Fibroblast of lung (primary cell): ENCODE data around the gene KRT74. TPM values are rescaled to one million over a fixed set of nuclear protein-coding genes. Genes with fewer than 3 reads are reported as not detected.

Experiments used
- DNase-seq, 2 donors: peaks; one replicate each; pipeline versions ENCODE4 v3.0.0 to v3.0.0-alpha.2; 2010; ENCODE audit warnings: low read depth in 2 of 2
- H2AFZ ChIP-seq: 2 replicates; pipeline ENCODE4 v1.5.1; 2012; ENCODE audit warnings: low read length, control low read depth, inconsistent platforms
- H3K27ac ChIP-seq: 2 replicates; pipeline ENCODE4 v1.5.1; 2011; ENCODE audit warnings: low read length, control low read depth; ENCODE audit not compliant: insufficient read depth
- H3K27me3 ChIP-seq: 2 replicates; pipeline ENCODE4 v1.5.1; 2011; ENCODE audit warnings: mild to moderate bottlenecking, low read length; ENCODE audit not compliant: control insufficient read depth, insufficient read depth
- H3K36me3 ChIP-seq: 2 replicates; pipeline ENCODE4 v1.5.1; 2011; ENCODE audit warnings: low read length; ENCODE audit not compliant: control insufficient read depth, insufficient read depth
- H3K4me1 ChIP-seq: 2 replicates; pipeline ENCODE4 v1.5.1; 2011; ENCODE audit warnings: low read length; ENCODE audit not compliant: control insufficient read depth, insufficient read depth; ENCODE audit errors: extremely low read depth
- H3K4me2 ChIP-seq: 2 replicates; pipeline ENCODE4 v1.5.1; 2011; ENCODE audit warnings: low read length, control low read depth; ENCODE audit not compliant: insufficient read depth; ENCODE audit errors: extremely low read depth
- H3K4me3 ChIP-seq, 4 experiments: fragments of 200-600 bp in 1 of 4; sonication (generic) in 1 of 4; replicated peaks in 1 of 4; 2 replicates each; pipeline ENCODE4 v1.5.1; 2011 to 2016; ENCODE audit warnings: low read length in 4 of 4, low read depth in 3 of 4, mild to moderate bottlenecking in 3 of 4, control low read depth in 2 of 4, inconsistent platforms in 1 of 4, mixed read lengths in 1 of 4; ENCODE audit not compliant: insufficient read depth in 1 of 4; ENCODE audit errors: control extremely low read depth in 1 of 4
- H3K79me2 ChIP-seq: 2 replicates; pipeline ENCODE4 v1.5.1; 2012; ENCODE audit warnings: mild to moderate bottlenecking, low read length, inconsistent platforms; ENCODE audit not compliant: control insufficient read depth, insufficient read depth
- H3K9ac ChIP-seq: 2 replicates; pipeline ENCODE4 v1.5.1; 2011; ENCODE audit warnings: mild to moderate bottlenecking, low read length, control low read depth; ENCODE audit not compliant: insufficient read depth
- H3K9me3 ChIP-seq: 2 replicates; pipeline ENCODE4 v1.5.1; 2012; ENCODE audit warnings: low read depth, low read length; ENCODE audit not compliant: control insufficient read depth, insufficient read depth
- H4K20me1 ChIP-seq: 2 replicates; pipeline ENCODE4 v1.5.1; 2011; ENCODE audit warnings: low read length; ENCODE audit not compliant: control insufficient read depth, insufficient read depth; ENCODE audit errors: extremely low read depth
- EZH2 ChIP-seq: IDR thresholded peaks from 2 replicates; pipeline ENCODE4 v1.5.1; 2012; ENCODE audit warnings: low read length, control low read depth, mild to moderate bottlenecking; ENCODE audit errors: missing control alignments
- polyA plus RNA-seq, 2 donors: library from polyadenylated mRNA; depleted of rRNA in 1 of 2; stranded (reverse) in 1 of 2; unstranded in 1 of 2; fragments of >200 nt; gene quantifications; 2 replicates each; pipeline ENCODE4 v1.2.1, GENCODE V29; 2011 to 2012; ENCODE audit warnings: missing spikeins in 1 of 2
- total RNA-seq: library from RNA; depleted of rRNA; stranded (reverse); fragments of >200 nt; gene quantifications from 2 replicates; pipeline ENCODE4 v1.2.1, GENCODE V29; 2014
- TF ChIP-seq, protein P1 (sequence below), 2 donors: IDR thresholded peaks in 1 of 2; conservative IDR thresholded peaks in 1 of 2; 1 replicate in 1 of 2; 2 replicates in 1 of 2; pipeline ENCODE4 v1.5.1; 2011 to 2012; ENCODE audit warnings: low read length in 2 of 2, control low read depth in 1 of 2, inconsistent platforms in 1 of 2, low read depth in 1 of 2, mild to moderate bottlenecking in 1 of 2

Gene KRT74
- total and polyA plus RNA-seq, 2 donors (not counting 1 experiment from before 2014, with no cell fraction given) = not detected

DNA sequence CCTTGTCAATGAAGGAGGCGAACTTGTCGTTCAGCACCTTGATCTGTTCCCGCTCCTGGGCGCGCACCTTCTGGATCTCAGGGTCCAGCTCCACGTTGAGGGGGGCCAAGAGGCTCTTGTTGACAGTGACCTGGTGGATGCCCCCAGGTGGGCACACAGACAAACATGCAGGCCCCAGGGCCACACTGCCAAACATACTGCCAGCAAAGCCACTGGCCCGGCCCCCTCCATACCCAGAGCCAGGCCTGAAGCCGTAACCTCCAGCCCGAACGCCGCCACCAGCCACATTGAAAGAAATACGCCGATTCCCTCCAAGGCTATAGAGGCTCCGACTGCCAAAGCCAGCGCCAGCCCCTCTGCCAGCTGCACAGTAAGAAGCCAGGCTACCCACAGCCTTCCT lies 337 bp downstream of the KRT74 start:
- Histone ChIP-seq H3K4me3 (no peak overlapping the region), H3K79me2 (no peaks in the 10 kb centered on the region), H4K20me1 (no peaks in the 10 kb centered on the region), H3K9me3 (no peaks in the 10 kb centered on the region), H2AFZ (no peak overlapping the region), H3K9ac (no peak overlapping the region), H3K36me3 (no peaks in the 10 kb centered on the region), H3K4me1 (no peaks in the 10 kb centered on the region), H3K27ac (no peak overlapping the region), H3K4me2 (no peak overlapping the region), H3K27me3 (no peaks in the 10 kb centered on the region)
- no peak for DNase-seq
- TF ChIP-seq, protein P1, sequence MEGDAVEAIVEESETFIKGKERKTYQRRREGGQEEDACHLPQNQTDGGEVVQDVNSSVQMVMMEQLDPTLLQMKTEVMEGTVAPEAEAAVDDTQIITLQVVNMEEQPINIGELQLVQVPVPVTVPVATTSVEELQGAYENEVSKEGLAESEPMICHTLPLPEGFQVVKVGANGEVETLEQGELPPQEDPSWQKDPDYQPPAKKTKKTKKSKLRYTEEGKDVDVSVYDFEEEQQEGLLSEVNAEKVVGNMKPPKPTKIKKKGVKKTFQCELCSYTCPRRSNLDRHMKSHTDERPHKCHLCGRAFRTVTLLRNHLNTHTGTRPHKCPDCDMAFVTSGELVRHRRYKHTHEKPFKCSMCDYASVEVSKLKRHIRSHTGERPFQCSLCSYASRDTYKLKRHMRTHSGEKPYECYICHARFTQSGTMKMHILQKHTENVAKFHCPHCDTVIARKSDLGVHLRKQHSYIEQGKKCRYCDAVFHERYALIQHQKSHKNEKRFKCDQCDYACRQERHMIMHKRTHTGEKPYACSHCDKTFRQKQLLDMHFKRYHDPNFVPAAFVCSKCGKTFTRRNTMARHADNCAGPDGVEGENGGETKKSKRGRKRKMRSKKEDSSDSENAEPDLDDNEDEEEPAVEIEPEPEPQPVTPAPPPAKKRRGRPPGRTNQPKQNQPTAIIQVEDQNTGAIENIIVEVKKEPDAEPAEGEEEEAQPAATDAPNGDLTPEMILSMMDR (conservative IDR thresholded peaks at IDR 0.05 in 1 of 2, IDR thresholded peaks at IDR 0.05 in 1 of 2; ENCODE audit: low read depth in 1 of 2, low read length in 2 of 2) = no peak
- no peak for TF ChIP-seq EZH2

DNA sequence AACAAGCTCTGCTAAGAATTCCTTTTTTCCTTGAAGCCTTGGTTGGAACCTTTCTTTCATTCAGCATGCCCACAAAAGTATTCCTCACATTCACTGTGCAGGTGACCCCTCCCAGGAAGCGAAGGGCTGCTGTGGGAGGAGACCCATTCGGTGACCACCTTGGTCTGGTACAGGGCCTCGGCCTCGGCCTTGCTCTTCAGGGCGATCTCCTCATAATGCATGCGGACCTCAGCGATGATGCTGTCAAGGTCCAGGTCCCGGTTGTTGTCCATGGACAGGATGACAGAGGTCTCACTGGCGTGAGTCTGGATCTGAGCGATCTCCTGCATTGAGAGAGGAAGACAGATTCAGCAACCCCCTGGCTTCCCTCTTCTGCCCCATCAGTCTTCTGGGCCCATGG lies 3.1 kb downstream of the KRT74 start:
- no peaks in the 10 kb centered on the region for H3K27me3 ChIP-seq

DNA sequence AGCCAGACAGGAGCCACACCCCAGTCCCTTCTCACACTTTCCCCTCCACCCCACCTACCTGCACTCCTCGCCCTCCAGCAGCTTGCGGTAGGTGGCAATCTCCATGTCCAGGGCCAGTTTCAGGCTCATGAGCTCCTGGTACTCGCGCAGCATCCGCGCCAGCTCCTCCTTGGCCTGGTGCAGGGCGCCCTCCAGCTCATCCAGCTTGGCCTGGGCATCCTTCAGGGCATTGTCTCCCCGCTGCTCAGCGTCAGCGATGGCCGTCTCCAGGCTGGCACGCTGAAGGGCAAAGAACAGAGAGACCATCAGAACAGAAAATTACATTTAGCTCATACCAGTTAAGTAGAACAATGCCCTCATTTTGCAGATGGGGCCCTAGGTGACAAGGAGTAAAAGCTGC lies 5.5 kb downstream of the KRT74 start:
- Histone ChIP-seq H3K4me3 (no peak overlapping the region), H3K9me3 (no peaks in the 10 kb centered on the region), H3K4me1 (no peaks in the 10 kb centered on the region), H3K27ac (no peak overlapping the region), H4K20me1 (no peaks in the 10 kb centered on the region), H3K36me3 (no peaks in the 10 kb centered on the region), H3K27me3 (no peaks in the 10 kb centered on the region), H2AFZ (no peak overlapping the region), H3K79me2 (no peaks in the 10 kb centered on the region), H3K9ac (no peak overlapping the region), H3K4me2 (no peak overlapping the region)
- TF ChIP-seq, protein P1 (conservative IDR thresholded peaks at IDR 0.05 in 1 of 2, IDR thresholded peaks at IDR 0.05 in 1 of 2; ENCODE audit: low read depth in 1 of 2, low read length in 2 of 2) = no peak
- no peak for TF ChIP-seq EZH2
- no peak for DNase-seq

More for the DNA sequence above, 3.1 kb downstream of the KRT74 start:
- Histone ChIP-seq H3K4me1 (no peaks in the 10 kb centered on the region), H3K27ac (no peak overlapping the region), H4K20me1 (no peaks in the 10 kb centered on the region), H3K9ac (no peak overlapping the region), H3K36me3 (no peaks in the 10 kb centered on the region), H2AFZ (no peak overlapping the region), H3K4me2 (no peak overlapping the region), H3K4me3 (no peak overlapping the region), H3K9me3 (no peaks in the 10 kb centered on the region), H3K79me2 (no peaks in the 10 kb centered on the region)
- DNase-seq = no peak
- TF ChIP-seq EZH2 = no peak
- TF ChIP-seq, protein P1 (conservative IDR thresholded peaks at IDR 0.05 in 1 of 2, IDR thresholded peaks at IDR 0.05 in 1 of 2; ENCODE audit: low read depth in 1 of 2, low read length in 2 of 2) = no peak
